H1 (cell line): ENCODE measurements around the gene BAZ2A. TPM values are rescaled to one million over a fixed set of nuclear protein-coding genes. Genes with fewer than 3 reads are reported as not detected.

Source experiments
- CTCF ChIA-PET: fragments of 300-600 bp; sonication (Branson Sonifier 250); formaldehyde crosslinking; loops from one replicate; lab custom pipeline; 2021; ENCODE audit not compliant: partially characterized antibody; lab: Charles Lee
- POLR2A ChIA-PET: fragments of 300-600 bp; sonication (Branson Sonifier 250); formaldehyde crosslinking; loops from one replicate; lab custom pipeline; 2021; ENCODE audit warnings: inconsistent platforms; ENCODE audit not compliant: partially characterized antibody; lab: Charles Lee
- DNase-seq, 2 experiments: peaks; one replicate each; pipeline versions ENCODE4 v3.0.0 to v3.0.0-alpha.2; 2010 to 2022; ENCODE audit warnings: low spot score in 2 of 2, low read depth in 1 of 2, mixed read lengths in 1 of 2
- FAIRE-seq: peaks from 2 replicates; lab custom pipeline; 2011; peaks lifted over from hg19 to GRCh38; lab: Jason Lieb, UNC
- H2AFZ ChIP-seq: 2 replicates; pipeline ENCODE4 v1.8.1; 2012; ENCODE audit warnings: low read length, inconsistent platforms
- H2AK5ac ChIP-seq: 2 replicates; pipeline ENCODE4 v1.6.1; 2013; ENCODE audit warnings: low read depth, low read length
- H2BK120ac ChIP-seq: replicated peaks from 2 replicates; pipeline ENCODE3; 2013; ENCODE audit warnings: low read depth, low read length, inconsistent platforms
- H2BK12ac ChIP-seq: 2 replicates; pipeline ENCODE4 v1.6.1; 2013; ENCODE audit warnings: low read depth, low read length
- H2BK15ac ChIP-seq: 2 replicates; pipeline ENCODE4 v1.6.1; 2013; ENCODE audit warnings: low read length
- H2BK20ac ChIP-seq: 2 replicates; pipeline ENCODE4 v1.6.1; 2013; ENCODE audit warnings: low read length
- H2BK5ac ChIP-seq: 2 replicates; pipeline ENCODE4 v1.6.1; 2013; ENCODE audit warnings: low read depth, low read length
- H3K14ac ChIP-seq: 2 replicates; pipeline ENCODE4 v1.6.1; 2013; ENCODE audit warnings: inconsistent platforms; ENCODE audit not compliant: insufficient read length
- H3K18ac ChIP-seq: 2 replicates; pipeline ENCODE4 v1.6.1; 2013; ENCODE audit warnings: low read length; ENCODE audit errors: extremely low read depth
- H3K23ac ChIP-seq: 2 replicates; pipeline ENCODE4 v1.6.1; 2013; ENCODE audit warnings: inconsistent platforms; ENCODE audit not compliant: insufficient read length
- H3K23me2 ChIP-seq: 2 replicates; pipeline ENCODE4 v1.6.1; 2013; ENCODE audit warnings: low read depth, low read length
- H3K27ac ChIP-seq: 2 replicates; pipeline ENCODE4 v1.6.1; 2011; ENCODE audit warnings: low read depth, low read length, inconsistent platforms
- H3K27me3 ChIP-seq, 4 experiments: replicated peaks in 1 of 4; 1 replicate in 1 of 4; 2 replicates in 3 of 4; pipeline versions ENCODE4 v1.6.1 to v1.8.1; 2011 to 2013; ENCODE audit warnings: low read length in 3 of 4, mild to moderate bottlenecking in 3 of 4, inconsistent platforms in 2 of 4, mixed read lengths in 2 of 4, moderate library complexity in 1 of 4; ENCODE audit not compliant: control insufficient read depth in 3 of 4, insufficient read depth in 3 of 4; ENCODE audit errors: extremely low read depth in 1 of 4
- H3K36me3 ChIP-seq, 4 experiments: 2 replicates each; pipeline versions ENCODE4 v1.6.1 to v1.8.1; 2011 to 2013; ENCODE audit warnings: mild to moderate bottlenecking in 4 of 4, low read length in 3 of 4, moderate library complexity in 2 of 4, control low read depth in 1 of 4, inconsistent platforms in 1 of 4; ENCODE audit not compliant: insufficient read depth in 4 of 4, control insufficient read depth in 2 of 4
- H3K4ac ChIP-seq: replicated peaks from 2 replicates; pipeline ENCODE3; 2013; ENCODE audit warnings: low read length, low read depth, mixed read lengths, inconsistent platforms; ENCODE audit not compliant: insufficient read length
- H3K4me1 ChIP-seq, 4 experiments: replicated peaks in 1 of 4; 1 replicate in 1 of 4; 2 replicates in 3 of 4; pipeline versions ENCODE4 v1.6.1 to v1.8.1; 2011 to 2013; ENCODE audit warnings: low read length in 3 of 4, inconsistent platforms in 2 of 4, mixed read lengths in 1 of 4; ENCODE audit not compliant: insufficient read depth in 4 of 4, control insufficient read depth in 3 of 4
- H3K4me2 ChIP-seq, 2 experiments: 2 replicates each; pipeline versions ENCODE4 v1.6.1 to v1.8.1; 2011 to 2013; ENCODE audit warnings: low read depth in 2 of 2, low read length in 2 of 2, control low read depth in 1 of 2, inconsistent platforms in 1 of 2, mild to moderate bottlenecking in 1 of 2; ENCODE audit not compliant: insufficient read depth in 1 of 2
- H3K4me3 ChIP-seq, 4 experiments: fragments of 200-600, 300-600 bp in 1 of 4; sonication (generic), shearing (Covaris generic), sonication (Bioruptor Twin) in 1 of 4; 2 replicates each; pipeline versions ENCODE4 v1.5.1 to v1.8.1; 2011 to 2016; ENCODE audit warnings: low read length in 4 of 4, low read depth in 3 of 4, control low read depth in 2 of 4, inconsistent platforms in 2 of 4, mild to moderate bottlenecking in 2 of 4, mixed read lengths in 1 of 4, moderate library complexity in 1 of 4; ENCODE audit not compliant: insufficient read depth in 2 of 4; ENCODE audit errors: extremely low read depth in 1 of 4
- H3K56ac ChIP-seq: replicated peaks from 2 replicates; pipeline ENCODE3; 2013; ENCODE audit warnings: low read depth, mild to moderate bottlenecking, mixed read lengths, low read length, inconsistent platforms; ENCODE audit not compliant: insufficient read length
- H3K79me1 ChIP-seq: 2 replicates; pipeline ENCODE4 v1.6.1; 2013; ENCODE audit warnings: low read depth, low read length, control low read depth
- H3K79me2 ChIP-seq, 2 experiments: 2 replicates each; pipeline versions ENCODE4 v1.6.1 to v1.8.1; 2012 to 2013; ENCODE audit warnings: low read length in 2 of 2, mild to moderate bottlenecking in 2 of 2, inconsistent platforms in 1 of 2; ENCODE audit not compliant: insufficient read depth in 2 of 2, control insufficient read depth in 1 of 2
- H3K9ac ChIP-seq, 4 experiments: replicated peaks in 1 of 4; 1 replicate in 1 of 4; 2 replicates in 3 of 4; pipeline versions ENCODE4 v1.6.1 to v1.8.1; 2011 to 2013; ENCODE audit warnings: low read depth in 3 of 4, low read length in 3 of 4, control low read depth in 2 of 4, mild to moderate bottlenecking in 2 of 4, moderate library complexity in 2 of 4, inconsistent platforms in 1 of 4; ENCODE audit errors: extremely low read depth in 1 of 4
- H3K9me3 ChIP-seq, 2 experiments: 2 replicates each; pipeline versions ENCODE4 v1.6.1 to v1.8.1; 2012 to 2013; ENCODE audit warnings: mild to moderate bottlenecking in 2 of 2, moderate library complexity in 2 of 2, control low read depth in 1 of 2, inconsistent platforms in 1 of 2, low read depth in 1 of 2, low read length in 1 of 2, mixed read lengths in 1 of 2; ENCODE audit not compliant: insufficient read depth in 2 of 2
- H4K20me1 ChIP-seq, 2 experiments: replicated peaks in 1 of 2; 2 replicates each; pipeline versions ENCODE3 to v1.8.1; 2011 to 2013; ENCODE audit warnings: inconsistent platforms in 2 of 2, low read length in 2 of 2, mild to moderate bottlenecking in 1 of 2; ENCODE audit not compliant: insufficient read depth in 2 of 2, control insufficient read depth in 1 of 2
- H4K5ac ChIP-seq: 2 replicates; pipeline ENCODE4 v1.6.1; 2013; ENCODE audit warnings: low read length, low read depth, mixed read lengths, inconsistent platforms; ENCODE audit not compliant: insufficient read length
- H4K8ac ChIP-seq: 2 replicates; pipeline ENCODE4 v1.8.0; 2013; ENCODE audit warnings: mild to moderate bottlenecking, moderate library complexity, low read length, inconsistent platforms; ENCODE audit not compliant: insufficient read depth; ENCODE audit errors: extremely low read depth
- H4K91ac ChIP-seq: replicated peaks from 2 replicates; pipeline ENCODE3; 2013; ENCODE audit warnings: low read length, mixed read lengths, inconsistent platforms; ENCODE audit not compliant: insufficient read length
- E2F6 ChIP-seq: IDR thresholded peaks from 2 replicates; pipeline ENCODE4 v1.6.1; 2012; ENCODE audit warnings: inconsistent platforms
- FOSL1 ChIP-seq: IDR thresholded peaks from 2 replicates; pipeline ENCODE4 v1.6.1; 2011; ENCODE audit warnings: mild to moderate bottlenecking, low read depth, low read length, moderate library complexity; ENCODE audit not compliant: insufficient read depth
- JUN ChIP-seq: IDR thresholded peaks from 2 replicates; pipeline ENCODE4 v1.6.1; 2011; ENCODE audit warnings: low read depth, mild to moderate bottlenecking, improper control_type of control experiment, low read length
- POLR2A ChIP-seq, 2 experiments: IDR thresholded peaks; 1 replicate in 1 of 2; 2 replicates in 1 of 2; pipeline ENCODE4 v1.6.1; 2011; ENCODE audit warnings: low read depth in 2 of 2, low read length in 2 of 2, mild to moderate bottlenecking in 2 of 2; ENCODE audit errors: control extremely low read depth in 1 of 2
- SIN3A ChIP-seq, 2 experiments: IDR thresholded peaks in 1 of 2; conservative IDR thresholded peaks in 1 of 2; 2 replicates each; pipeline ENCODE4 v1.6.1; 2011 to 2012; ENCODE audit warnings: low read length in 2 of 2, improper control_type of control experiment in 1 of 2, low read depth in 1 of 2, mild to moderate bottlenecking in 1 of 2
- SIRT6 ChIP-seq: IDR thresholded peaks from one replicate; pipeline ENCODE4 v1.7.1; 2012; ENCODE audit warnings: low read length, inconsistent platforms
- TCF12 ChIP-seq: IDR thresholded peaks from 2 replicates; pipeline ENCODE4 v1.6.1; 2011; ENCODE audit warnings: low read depth, mild to moderate bottlenecking, low read length
- whole genome bisulfite sequencing, 2 experiments: shearing (Covaris generic) in 1 of 2; methylation state at CpG; one replicate each; pipeline versions ENCODE4 v1.1.6 to v1.1.7; 2013 to 2015; ENCODE audit warnings: low lambda C conversion rate in 2 of 2, mixed read lengths in 2 of 2, inconsistent platforms in 1 of 2, low coverage in 1 of 2, missing lambda C conversion rate in 1 of 2; ENCODE audit not compliant: insufficient replicate concordance in 2 of 2, insufficient coverage in 1 of 2, insufficient read length in 1 of 2; ENCODE audit errors: extremely low coverage in 1 of 2, missing lambda C conversion rate in 1 of 2; 5-methylcytosine and 5-hydroxymethylcytosine counted together
- polyA plus RNA-seq, 7 experiments: library from polyadenylated mRNA; depleted of rRNA in 3 of 7; stranded (reverse) in 5 of 7; unstranded in 2 of 7; fragments of >200 nt in 5 of 7; fragments of 200-250 nt in 2 of 7; gene quantifications; 1 replicate in 5 of 7; 2 replicates in 1 of 7; 4 replicates in 1 of 7; pipeline versions ENCODE4 v1.2.1 to v1.2.3, GENCODE V29; 2011 to 2013; ENCODE audit warnings: missing spikeins in 2 of 7, mixed read lengths in 2 of 7
- total RNA-seq: library from RNA; stranded (reverse); fragmentation: NEBNext Ultra II Directional; extraction: Animal tissue kit (Norgen Biotek cat#: 25700); gene quantifications from 2 replicates; pipeline ENCODE4 v1.2.1, GENCODE V29; 2021
- TF ChIP-seq, protein P1 (sequence below): IDR thresholded peaks from 2 replicates; pipeline ENCODE4 v1.6.1; 2011; ENCODE audit warnings: low read length, improper control_type of control experiment

Gene BAZ2A
- total and polyA plus RNA-seq, 2 of the 8 experiments (the other 6 are each of a cell fraction or from before 2014, with no cell fraction given): 52.0 to 110 TPM

DNA sequence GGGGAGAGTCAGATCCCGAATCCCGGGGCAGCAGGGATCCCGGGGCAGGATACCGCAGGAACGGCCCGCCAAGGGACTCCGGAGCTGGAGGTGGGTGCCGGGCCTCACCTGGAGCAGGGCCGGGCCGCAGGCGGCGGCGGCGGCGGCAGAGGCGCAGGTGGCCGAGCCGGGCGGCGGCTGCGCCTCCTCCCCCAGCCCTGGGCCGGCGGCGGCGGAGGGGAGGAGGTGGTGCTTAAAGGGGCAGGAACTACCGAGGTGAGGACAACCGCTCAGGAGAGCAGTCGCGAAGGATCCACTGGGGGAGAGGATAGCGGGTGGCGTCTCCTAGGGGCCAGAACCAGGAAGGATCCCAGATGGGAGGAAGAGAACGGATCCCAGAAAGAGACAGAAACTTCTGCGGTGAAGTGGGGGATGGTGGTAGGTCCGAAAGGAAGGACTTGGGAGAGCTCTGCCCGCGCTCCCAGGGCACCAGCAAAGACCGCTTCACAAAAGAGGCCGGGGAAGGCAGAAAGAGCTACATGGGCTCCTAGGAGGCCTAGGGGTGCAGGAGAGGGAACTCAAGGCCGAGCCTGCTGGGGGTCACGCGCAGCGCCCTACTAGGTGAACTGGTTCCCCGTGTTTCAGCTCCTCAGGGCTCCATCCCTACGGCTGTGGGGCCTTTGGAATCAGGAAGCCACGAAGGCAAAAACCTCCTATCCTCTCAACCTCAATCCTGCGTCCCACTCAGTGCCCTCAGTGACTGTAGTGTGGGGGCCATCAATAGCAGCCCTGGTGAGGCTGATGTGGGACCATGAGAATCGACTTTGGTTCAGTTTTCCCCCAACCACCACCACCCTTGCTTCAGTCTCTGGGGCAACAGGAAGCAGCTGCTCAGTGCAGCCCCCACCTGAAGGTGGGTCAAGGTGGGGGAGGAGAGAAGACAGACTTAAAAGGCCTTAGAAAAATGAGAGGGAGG is 5.0 kb upstream of the BAZ2A start:
- Histone ChIP-seq H4K91ac (peak overlapping the region; percentile 30), H2AFZ (0 out of 2 replicates have a peak overlapping the region, but pooled peaks have one; percentile 28), H2BK120ac (no peak overlapping the region), H3K9ac (peak overlapping the region; percentile 35 to 69 (median 60); a peak in 6 of 7 replicates), H4K5ac (peak overlapping the region; percentile 42), H3K4me1 (peaks cover 11 to 43% (median 31%) of the 10 kb centered on the region in 4 experiments), H2BK15ac (no peak overlapping the region), H3K79me1 (no peaks in the 10 kb centered on the region), H3K14ac (no peak overlapping the region), H3K23me2 (peaks cover 16% of the 10 kb centered on the region; the same call in 1 of the 2 replicates), H3K18ac (peak overlapping the region; percentile 73; the same call in 1 of the 2 replicates), H4K8ac (no peak overlapping the region), H2BK20ac (peak overlapping the region; percentile 5; the same call in 1 of the 2 replicates), H2BK12ac (no peak overlapping the region), H3K79me2 (peaks cover 0 to 11% of the 10 kb centered on the region in 2 experiments; a peak in 2 of 4 replicates), H3K4me3 (peak overlapping the region; percentile 86 to 90 (median 88)), H3K23ac (no peak overlapping the region), H2AK5ac (peak overlapping the region; percentile 5; the same call in 1 of the 2 replicates), H4K20me1 (peaks cover 2 to 6% of the 10 kb centered on the region in 2 experiments), H3K56ac (peak overlapping the region; percentile 39), H3K27me3 (no peaks in the 10 kb centered on the region), H3K4ac (no peak overlapping the region), H3K36me3 (peaks cover 4 to 26% (median 24%) of the 10 kb centered on the region in 4 experiments), H2BK5ac (peak overlapping the region; percentile 87; the same call in 1 of the 2 replicates), H3K4me2 (peak overlapping the region; percentile 98 to 99), H3K27ac (peak overlapping the region; percentile 74), H3K9me3 (no peaks in the 10 kb centered on the region)
- DNase-seq: peak in 1 of 2 experiments; percentile 85
- ChIA-PET POLR2A (interaction anchor here (0.5 to 5.8 kb wide), 17 partner anchors 10 to 414 kb away, joined by 3 to 60 read pairs (median 4); partner anchors contain the start of genes ATP5F1B, NACA, PTGES3 and RNF41), CTCF (interaction anchor here (0.6 to 7.4 kb wide), 25 partner anchors 11 to 413 kb away, joined by 3 to 107 read pairs (median 7); partner anchors contain the start of genes ATP5F1B, RBMS2 and RNF41)
- WGBS, 2 experiments: 2% methylated on average over 31 of the region's 47 CpGs; no CpG with 5 or more reads in 1 of the 2 experiments
- FAIRE-seq: no peak
- no peak for TF ChIP-seq FOSL1
- no peak for TF ChIP-seq SIRT6
- TF ChIP-seq TCF12: no peak
- 0 out of 2 replicates have a peak, but pooled peaks have one; percentile 9 for TF ChIP-seq E2F6
- TF ChIP-seq POLR2A (IDR thresholded peaks at IDR 0.05; ENCODE audit: control extremely low read depth in 1 of 2, low read depth in 2 of 2, low read length in 2 of 2): no peak
- TF ChIP-seq SIN3A (conservative IDR thresholded peaks at IDR 0.05 in 1 of 2, IDR thresholded peaks at IDR 0.05 in 1 of 2; ENCODE audit: low read depth in 1 of 2, low read length in 2 of 2): peak; percentile 72 to 77; a peak in 1 of 4 replicates
- TF ChIP-seq JUN: no peak
- TF ChIP-seq, protein P1, sequence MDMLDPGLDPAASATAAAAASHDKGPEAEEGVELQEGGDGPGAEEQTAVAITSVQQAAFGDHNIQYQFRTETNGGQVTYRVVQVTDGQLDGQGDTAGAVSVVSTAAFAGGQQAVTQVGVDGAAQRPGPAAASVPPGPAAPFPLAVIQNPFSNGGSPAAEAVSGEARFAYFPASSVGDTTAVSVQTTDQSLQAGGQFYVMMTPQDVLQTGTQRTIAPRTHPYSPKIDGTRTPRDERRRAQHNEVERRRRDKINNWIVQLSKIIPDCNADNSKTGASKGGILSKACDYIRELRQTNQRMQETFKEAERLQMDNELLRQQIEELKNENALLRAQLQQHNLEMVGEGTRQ: no peak
